Hematopoietic multipotent progenitor cell treated with erythropoietin and hydrocortisone succinate and interleukin-3 and kit ligand, for 8 days (in vitro differentiated cells): ENCODE measurements around the gene SPATA6.
"Not testable (repeated sequence)": the region's sequence is repeated elsewhere in the genome, so short reads cannot be mapped to it uniquely, and the experiment has no call there.

ENCODE experiments used
- DNase-seq: peaks from one replicate; pipeline ENCODE4 v3.0.0-alpha.2; 2015

SPATA6 gene

DNA sequence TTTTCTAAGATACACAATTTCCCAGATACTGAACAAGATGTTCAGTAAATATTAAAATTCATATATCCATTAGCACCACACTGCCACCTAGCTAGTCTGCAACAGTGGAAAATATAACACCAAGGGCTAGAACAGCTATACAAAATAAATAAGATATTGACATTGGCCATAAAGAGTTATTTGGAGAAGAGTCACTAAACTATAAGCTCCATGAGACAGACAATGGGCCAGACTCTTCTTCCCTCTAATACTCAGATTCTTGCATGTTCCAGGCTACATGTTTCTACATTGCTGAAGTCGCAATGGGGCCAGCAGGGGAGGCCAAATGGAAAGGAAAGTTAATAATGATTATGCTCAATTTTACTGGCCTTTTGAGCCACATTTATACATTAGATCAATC lies 21.5 kb downstream of the SPATA6 start:
- DNase-seq = no peak

DNA sequence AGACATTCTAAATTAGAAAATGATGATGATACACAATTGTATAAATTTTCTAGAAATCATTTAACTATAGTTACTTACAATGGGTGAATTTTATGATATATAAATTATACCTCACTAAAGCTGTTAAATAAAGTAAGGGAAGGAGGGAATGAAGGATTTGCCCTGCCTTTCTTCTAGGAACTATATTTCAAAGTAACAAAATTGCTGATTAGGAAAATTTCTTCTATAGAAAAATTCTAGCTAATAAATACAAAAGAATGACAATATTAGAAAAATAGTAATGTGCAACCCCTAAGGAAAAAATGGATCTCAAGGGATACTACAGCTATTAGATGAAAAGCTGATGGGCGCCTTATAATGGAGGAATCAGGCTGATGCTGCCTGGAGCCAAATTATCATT lies 23.1 kb downstream of the SPATA6 start:
- DNase-seq = no peak

DNA sequence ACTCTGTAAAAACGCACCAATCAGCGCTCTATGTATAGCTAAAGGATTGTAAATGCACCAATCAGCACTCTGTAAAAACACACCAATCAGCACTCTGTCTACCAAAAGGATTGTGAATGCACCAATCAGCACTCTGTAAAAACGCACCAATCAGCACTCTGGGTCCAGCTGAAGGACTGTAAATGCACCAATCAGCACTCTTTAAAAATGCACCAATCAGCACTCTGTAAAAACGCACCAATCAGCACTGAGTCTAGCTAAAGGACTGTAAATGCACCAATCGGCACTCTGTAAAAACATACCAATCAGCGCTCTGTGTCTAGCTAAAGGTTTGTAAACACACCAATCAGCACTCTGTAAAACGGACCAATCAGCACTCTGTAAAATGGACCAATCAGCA lies 27.8 kb downstream of the SPATA6 start:
- DNase-seq = not testable (repeated sequence)

DNA sequence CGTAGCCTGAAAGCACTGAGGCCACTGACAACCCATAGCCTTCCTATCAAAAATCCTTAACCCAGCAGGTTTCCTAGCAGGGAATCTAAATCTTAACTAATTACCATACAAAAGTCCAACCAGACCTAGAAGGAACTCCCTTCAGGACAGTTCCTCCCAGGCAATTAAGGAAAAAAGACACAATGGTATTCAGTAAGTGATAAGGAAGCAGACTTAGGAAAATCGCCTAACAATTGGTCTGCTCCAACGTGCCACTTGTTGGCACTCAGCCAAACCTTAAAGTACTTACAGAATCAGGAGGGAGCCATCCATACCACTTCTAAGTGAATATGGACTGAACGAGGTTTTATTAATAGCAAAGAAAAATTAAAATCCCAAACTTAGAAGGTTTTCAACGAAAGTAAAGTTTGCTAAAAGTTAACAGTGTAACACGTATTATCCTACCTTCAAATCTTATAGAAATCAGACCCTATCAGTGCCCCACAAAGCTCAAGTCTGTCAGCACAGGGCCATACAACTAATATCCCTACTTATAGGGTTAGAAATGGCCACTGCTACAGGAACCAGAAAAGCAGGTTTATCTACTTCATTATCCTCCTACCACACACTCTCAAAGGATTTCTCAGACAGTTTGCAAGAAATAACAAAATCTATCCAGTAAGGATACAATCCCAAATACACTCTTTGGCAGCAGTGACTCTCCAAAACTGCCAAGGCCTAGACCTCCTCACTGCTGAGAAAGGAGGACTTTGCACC lies 29.0 kb downstream of the SPATA6 start:
- no peak for DNase-seq

DNA sequence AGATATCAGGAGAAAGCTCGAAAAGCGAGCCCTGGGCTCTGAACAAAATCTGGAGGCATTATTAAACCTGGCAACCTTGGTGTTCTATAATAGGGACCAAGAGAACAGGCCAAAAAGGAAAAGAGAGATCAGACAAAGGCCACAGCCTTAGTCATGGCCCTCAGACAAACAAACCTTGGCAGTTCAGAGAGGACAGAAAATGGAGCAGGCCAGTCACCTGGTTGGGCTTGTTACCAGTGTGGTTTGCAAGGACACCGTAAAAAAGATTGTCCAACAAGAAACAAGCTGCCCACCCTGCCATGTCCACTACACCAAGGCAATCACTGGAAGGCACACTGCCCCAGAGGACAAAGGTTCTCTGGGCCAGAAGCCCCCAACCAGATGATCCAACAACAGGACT lies 31.2 kb downstream of the SPATA6 start:
- not testable (repeated sequence) for DNase-seq

DNA sequence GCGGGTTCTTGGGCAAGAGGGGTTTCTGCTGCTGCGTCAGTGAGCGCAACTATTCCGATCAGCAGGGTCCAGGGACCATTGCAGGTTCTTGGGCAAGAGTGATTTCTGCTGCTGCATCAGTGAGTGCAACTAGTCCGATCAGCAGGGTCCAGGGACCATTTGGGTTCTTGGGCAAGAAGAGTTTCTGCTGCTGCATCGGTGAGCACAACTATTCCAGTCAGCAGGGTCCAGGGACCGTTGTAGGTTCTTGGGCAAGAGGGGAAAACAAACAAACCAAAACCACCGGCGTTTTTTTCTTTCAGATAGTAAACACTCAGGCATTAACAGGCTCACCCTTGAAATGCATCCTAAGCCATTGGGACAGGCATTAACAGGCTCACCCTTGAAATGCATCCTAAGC lies 32.6 kb downstream of the SPATA6 start:
- DNase-seq = no peak

DNA sequence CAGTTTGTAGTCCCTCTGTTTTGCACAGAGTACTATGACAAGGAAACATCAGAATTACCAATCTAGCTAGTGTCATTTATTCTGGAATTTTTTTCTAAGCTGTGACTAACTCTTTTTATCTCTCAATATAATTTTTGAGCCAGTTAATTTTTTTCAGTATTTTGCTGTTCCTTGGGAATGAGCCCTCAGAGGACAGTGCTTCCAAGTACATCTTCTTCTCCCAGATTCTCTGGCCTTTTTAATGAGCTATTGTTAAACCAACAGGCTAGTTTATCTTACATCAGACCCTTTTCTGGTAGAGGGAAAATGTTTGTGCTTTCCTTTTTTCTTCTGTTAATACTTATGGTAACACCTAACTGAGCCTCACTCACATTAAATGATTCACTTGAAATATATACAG lies 34.6 kb downstream of the SPATA6 start:
- DNase-seq = not testable (repeated sequence)

DNA sequence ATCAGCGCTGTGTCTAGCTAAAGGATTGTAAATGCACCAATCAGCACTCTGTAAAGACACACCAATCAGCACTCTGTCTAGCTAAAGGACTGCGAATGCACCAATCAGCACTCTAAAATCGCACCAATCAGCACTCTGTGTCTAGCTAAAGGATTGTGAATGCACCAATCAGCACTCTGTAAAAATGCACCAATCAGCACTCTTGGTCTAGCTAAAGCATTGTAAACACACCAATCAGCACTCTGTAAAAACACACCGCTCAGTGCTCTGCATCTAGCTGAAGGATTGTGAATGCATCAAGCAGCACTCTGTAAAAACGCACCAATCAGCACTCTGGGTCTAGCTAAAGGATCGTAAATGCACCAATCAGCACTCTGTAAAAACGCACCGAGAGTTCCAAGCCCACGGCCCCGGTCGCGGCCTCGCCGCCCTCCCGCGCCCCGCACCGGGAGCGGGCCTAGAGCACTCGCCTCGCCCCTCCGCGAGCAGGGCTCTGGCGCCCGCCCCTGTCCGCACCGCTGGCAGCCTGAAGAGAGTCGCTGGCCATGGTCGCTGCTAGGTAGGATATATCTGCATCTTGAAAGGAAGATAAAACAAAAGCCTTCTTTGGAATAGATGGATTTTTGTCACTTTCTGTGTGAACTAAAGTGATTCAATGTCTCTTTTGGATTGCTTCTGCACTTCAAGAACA lies 36.5 kb downstream of the SPATA6 start:
- DNase-seq = not testable (repeated sequence)

DNA sequence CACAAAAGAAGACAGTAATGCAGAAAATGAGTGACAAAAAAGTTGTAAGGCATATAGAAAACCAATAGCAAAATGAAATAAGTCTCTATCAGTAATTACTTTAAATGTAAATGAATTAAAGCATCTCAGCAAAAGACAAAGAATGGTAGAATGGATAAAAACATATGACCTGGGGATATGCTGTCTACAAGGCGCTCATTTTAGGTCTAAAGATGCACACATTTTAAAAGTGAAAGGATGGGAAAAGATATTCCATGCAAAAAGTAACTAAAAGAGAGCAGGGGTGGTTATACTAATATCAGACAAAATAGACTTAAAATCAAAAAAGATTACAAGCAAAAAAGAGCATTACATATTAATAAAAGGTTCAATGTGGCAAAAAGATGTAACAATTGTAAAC lies 41.2 kb downstream of the SPATA6 start:
- DNase-seq = no peak

DNA sequence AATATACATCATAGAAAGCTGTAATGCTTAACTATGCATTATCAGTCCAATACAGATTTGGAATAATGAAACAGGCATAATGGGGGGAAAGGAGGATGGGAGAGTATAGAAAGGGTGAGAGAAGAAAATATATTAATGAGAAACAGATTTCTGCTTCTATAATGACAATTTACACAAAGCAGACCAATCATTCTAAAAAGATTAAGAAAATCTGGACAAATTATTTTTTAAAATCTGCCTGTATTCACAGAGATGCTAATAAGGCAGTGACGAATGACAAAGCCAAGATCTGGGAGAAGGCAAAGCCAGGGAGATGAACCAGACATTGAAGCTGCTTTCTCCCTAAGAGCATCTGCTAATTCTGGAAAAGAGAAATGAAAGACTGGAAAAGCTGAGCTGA lies 50.0 kb downstream of the SPATA6 start:
- no peak for DNase-seq

DNA sequence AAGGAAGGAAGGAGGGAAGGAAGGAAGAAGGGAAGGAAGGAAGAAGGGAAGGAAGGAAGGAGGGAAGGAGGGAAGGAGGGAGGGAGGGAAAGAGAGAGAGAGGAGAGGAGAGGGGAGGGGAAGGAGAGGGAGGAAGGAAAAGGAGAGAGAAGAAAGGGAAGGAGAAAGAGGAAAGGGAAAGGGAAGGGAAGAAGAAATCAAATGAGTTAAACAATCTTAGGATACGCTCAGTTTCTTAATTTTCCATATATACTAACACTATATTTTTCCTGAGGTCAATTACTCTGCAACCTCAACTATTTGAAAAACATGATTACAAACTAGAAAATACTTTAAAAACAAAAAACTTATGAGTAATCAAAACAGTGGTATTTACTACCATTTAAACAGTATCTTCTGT lies 53.3 kb downstream of the SPATA6 start:
- no peak for DNase-seq

DNA sequence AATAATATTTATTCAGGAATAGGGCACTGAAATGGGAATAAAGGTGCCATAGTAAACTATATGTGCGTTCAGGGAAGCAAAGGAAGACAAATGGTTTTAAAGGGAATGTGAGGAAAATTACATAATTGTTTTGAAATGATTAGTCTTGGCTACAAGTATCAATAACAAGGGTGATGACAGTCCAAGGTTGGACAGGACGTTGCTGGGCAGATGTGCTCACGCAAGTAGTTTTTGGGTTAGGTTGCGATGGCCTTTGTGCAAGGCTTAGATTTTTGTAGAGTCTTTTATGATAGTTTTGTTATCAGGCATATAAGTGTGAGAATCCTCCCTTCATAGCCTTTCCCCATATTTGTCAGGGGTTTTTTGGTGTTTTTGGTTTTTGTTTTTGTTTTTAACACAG lies 57.0 kb downstream of the SPATA6 start:
- DNase-seq = no peak

DNA sequence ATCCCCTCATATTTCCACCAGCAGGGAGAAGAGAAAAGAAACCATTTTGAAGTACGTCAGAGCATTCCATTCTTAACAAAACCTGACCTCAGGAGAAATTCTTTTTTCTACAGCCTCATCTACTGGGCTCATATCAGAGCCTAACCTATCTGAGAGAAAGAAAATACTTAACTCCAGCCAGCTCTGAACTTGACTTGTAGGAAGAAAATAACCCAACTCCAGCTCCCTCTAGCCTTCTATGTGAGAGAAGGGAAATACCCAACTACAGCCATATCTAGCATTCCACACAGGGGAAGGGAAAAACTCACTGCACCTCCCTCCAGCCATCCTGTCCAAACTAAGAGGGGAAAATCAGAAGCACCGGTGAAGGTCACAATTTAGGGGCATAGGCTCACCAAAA lies 57.7 kb downstream of the SPATA6 start:
- DNase-seq = no peak

DNA sequence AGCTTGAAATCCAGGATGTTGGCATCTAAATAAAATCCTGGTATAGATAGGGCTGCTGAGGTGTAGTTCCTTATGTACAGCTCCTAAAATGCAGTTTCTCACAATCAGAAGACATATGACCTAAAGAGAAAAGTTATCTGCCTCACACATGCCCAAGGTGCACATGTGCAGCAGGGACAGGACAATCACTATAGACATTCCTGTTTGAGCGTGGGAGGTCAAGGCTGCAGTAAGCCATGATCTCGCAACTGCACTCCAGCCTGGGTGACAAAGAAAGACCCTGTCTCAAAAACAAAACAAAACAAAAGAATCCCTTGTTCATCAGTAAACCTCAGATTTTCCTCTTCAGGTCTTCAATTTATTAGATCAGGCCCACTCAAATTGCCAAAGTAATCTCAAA lies 66.1 kb downstream of the SPATA6 start:
- no peak for DNase-seq

DNA sequence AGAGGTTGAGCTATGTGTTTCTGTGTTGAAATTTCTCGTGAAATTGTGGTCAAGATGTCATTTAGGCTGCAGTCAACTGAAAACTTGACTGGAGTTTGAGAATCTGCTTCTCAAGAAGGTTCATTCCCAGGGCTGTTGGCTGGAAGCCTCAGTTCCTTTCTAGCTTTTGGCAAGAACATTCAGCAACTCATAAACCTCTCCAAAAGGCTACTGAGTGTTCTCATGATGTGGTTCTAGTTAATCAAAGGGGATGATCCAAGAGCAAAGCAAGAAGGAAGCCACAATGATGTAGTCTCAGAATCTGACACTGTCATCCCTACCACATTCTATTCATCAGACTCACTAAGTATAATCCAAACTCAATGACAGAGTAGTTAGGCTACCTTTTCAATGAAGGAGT lies 66.6 kb downstream of the SPATA6 start:
- no peak for DNase-seq

DNA sequence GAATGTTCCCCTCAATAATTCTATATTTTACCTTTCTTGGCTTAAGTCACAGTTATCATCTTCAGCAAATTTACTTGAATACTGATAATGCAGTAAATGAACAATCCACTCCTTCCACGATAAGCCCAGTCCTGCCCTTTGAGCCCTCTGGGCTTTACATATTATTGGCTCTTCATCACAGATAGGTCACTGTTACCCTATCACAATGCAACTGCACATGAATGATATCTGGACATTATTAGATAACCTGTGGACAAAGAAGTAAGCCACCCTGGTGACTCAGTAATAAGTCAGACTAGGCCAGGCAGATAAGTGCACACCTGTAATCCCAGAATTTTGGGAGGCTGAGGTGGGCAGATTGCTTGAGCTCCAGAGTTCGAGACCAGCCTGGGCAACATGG lies 69.4 kb downstream of the SPATA6 start:
- no peak for DNase-seq

DNA sequence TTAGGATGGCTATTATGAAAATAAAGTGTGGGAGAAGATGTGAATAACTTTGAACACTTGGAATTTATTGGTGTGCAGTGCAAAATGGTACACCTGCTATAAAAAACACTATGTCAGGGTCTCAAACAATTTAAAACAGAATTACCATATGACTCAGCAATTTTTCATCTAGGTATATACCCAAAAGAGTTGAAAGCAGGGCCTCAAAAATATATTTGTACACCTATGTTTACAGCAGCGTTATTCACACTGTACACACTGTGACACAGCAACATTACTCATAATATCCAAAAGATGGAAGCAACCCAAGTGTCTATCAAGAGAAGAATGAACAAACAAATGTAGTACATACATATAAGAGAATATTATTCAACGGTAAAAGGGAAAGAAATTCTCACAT lies 75.8 kb downstream of the SPATA6 start:
- DNase-seq = no peak

DNA sequence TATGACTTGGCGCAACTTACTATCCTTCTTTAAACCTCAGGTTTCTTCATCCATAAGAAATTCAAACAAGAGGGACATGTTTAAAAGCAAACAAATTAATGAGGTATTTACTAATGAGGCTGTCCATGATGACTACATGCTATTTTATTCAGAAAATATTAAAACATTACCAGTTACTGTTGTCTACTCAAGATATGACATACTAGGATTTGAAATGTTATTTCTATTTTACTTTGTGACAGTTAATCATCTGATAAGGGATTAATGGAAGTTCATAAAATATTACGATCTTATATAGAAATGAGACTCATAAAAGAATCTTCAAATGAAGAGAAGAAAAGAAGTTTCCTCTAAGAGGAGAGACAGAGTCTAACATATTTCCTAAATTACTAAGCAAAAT lies 80.1 kb downstream of the SPATA6 start:
- DNase-seq = no peak

DNA sequence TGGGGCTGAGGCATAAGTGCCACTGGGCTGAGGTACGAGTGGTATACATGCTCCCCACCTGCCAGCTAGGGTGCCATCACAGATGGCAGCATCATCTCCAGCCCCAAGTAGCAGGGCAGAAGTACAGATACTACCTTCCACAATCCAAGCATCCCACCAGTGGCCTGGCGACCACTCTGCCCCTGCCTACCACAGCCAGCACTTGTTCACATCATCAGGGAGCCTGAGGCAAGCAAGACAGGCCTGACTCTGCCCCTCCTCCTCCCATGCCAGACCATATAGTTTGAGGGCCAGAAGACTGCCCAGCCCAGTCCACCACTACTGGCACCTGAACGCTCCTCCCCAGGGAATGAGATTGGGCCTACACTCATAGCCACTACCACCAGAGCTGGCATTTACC lies 84.6 kb downstream of the SPATA6 start:
- DNase-seq = no peak

DNA sequence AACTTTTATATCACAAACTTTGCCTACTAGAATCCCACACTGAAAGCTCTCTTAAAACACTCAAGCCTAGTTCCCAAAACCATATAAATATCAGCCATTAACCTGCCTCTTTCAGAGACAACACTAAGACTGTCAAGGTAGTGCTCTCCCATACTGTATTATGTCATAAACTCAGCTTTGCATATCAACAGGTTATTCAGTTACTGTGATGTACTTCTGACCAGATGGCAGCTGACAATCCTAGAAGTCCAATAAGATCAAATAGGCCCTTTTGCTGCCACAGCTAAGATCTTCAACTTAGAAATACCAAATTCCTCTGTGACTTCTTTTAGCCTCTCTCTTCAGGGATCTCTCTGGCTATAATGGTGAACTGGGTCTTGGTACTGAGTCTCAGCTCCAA lies 97.2 kb downstream of the SPATA6 start:
- DNase-seq = no peak

DNA sequence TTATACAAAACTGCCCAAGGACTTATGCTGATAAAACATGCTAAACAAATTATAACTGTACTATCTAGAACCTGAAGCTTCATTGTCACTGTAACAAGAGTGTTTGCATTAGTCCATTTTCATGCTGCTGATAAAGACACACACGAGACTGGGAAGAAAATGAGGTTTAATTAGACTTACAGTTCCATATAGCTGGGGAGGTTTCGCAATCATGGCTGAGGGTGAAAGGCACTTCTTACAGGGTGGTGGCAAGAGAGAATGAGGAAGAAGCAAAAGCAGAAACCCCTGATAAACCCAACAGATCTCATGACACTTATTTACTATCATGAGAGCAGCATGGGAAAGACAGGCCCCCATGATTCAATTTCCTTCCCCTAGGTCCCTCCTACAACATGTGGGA lies 100.4 kb downstream of the SPATA6 start:
- no peak for DNase-seq

DNA sequence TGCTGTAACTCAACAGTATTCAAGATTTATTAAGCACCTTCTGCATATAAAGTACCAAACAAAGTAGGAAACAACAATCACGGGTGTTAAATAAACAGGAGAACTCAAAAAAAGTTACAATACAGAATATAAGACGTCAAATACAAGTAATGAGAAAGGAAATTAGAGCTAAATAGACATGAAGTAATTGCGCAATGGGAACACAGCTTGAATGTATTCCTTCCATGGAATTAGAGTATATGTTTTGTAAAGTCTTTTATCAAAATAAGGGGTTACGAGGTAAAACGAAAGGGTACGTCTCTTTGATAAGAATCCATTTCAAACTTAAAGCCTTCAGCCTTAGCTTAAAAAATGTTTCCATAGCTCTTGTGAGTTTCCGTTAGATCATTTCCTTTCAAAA lies 109.1 kb downstream of the SPATA6 start:
- DNase-seq = no peak

DNA sequence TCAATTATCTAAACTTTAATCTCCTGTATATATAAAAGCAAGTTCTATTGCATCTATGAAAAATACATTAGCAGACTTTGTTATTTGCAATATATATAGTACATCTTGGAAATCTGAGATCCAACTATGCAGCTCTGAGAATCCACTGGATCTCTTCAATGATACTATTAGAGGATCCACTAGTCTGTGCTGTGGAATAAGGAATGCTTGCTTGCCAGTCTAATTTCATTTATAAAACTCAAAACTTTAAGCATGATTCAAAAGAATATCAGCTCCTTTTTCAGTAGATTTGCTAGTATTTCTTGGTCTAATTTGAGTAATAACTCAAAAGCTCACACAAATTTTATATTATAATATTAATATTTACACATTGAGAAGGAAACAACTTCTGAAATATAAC lies 115.1 kb downstream of the SPATA6 start:
- DNase-seq = no peak

DNA sequence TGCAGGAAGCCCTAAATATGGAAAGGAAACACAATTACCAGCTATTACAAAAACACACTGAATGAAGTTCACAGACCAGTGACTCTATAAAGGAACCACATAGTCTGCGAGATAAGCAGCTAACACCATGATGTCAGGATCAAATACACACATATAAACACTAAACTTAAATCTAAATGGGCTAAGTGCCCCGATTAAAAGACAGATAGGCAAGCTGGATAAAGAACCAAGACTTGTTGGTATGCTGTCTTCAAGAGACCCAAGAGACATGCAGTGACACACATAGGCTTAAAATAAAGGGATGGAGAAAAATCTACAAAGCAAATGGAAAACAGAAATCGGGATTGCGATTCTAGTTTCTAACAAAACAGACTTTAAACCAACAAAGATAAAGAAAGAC lies 127.6 kb downstream of the SPATA6 start:
- no peak for DNase-seq

DNA sequence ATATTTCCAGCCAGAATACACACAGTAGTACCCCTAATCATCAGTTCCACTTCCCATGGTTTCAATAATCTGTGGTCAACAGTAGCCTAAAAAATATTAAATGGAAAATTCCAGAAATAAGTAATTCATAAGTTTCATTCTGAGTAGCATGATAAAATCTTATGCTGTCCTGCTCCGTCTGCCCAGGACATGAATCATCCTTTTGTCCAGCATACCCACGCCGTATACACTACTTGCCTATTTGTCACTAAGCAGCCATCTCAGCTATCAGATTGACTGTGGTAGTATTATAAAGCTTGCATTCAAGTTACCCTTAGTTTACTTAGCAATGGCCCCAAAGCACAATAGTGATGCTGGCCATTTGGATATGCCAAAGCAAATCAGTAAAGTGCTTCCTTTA lies 130.8 kb downstream of the SPATA6 start:
- no peak for DNase-seq
